ACC112 (cell line): ENCODE measurements around the gene TUBB.
A peak's percentile ranks its signal among the peaks of the same experiment; 100 is the strongest.

ENCODE experiments used
- H2AFZ ChIP-seq: fragments of 200-600 bp; sonication (generic); one replicate; pipeline ENCODE4 v1.6.0; 2017; ENCODE audit warnings: antibody characterized with exemption, low read length; ENCODE audit not compliant: unreplicated experiment
- H3K27ac ChIP-seq: fragments of 200-600 bp; sonication (generic); 2 replicates; pipeline ENCODE4 v1.5.1; 2014; ENCODE audit warnings: low read depth, mild to moderate bottlenecking, antibody characterized with exemption, low read length, moderate library complexity
- H3K27me3 ChIP-seq: fragments of 200-600 bp; sonication (generic); 2 replicates; pipeline ENCODE4 v1.6.1; 2014; ENCODE audit warnings: mild to moderate bottlenecking, antibody characterized with exemption, low read length, moderate library complexity, mixed read lengths; ENCODE audit not compliant: insufficient read depth
- H3K36me3 ChIP-seq: fragments of 200-600 bp; sonication (generic); 2 replicates; pipeline ENCODE4 v1.6.1; 2016; ENCODE audit warnings: mild to moderate bottlenecking, antibody characterized with exemption, low read length, moderate library complexity, mixed read lengths; ENCODE audit not compliant: insufficient read depth
- H3K4me1 ChIP-seq: fragments of 200-600 bp; sonication (generic); one replicate; pipeline ENCODE4 v1.6.1; 2016; ENCODE audit warnings: low read length, mixed read lengths; ENCODE audit not compliant: insufficient read depth, unreplicated experiment, control insufficient read depth
- H3K4me3 ChIP-seq: fragments of 200-600 bp; sonication (generic); 2 replicates; pipeline ENCODE4 v1.5.1; 2014; ENCODE audit warnings: mild to moderate bottlenecking, low read depth, low read length
- H3K79me2 ChIP-seq: fragments of 200-600 bp; sonication (generic); one replicate; pipeline ENCODE4 v1.6.0; 2016; ENCODE audit warnings: low read length; ENCODE audit not compliant: control insufficient read depth, unreplicated experiment, insufficient read depth

The TUBB gene

GRCh38 chr6:30683183-30683979 is 36.8 kb upstream of the TUBB start:
- Histone ChIP-seq H2AFZ (no peak overlapping the region), H3K27me3 (no peaks in the 10 kb centered on the region), H3K27ac (peak overlapping the region; percentile 96), H3K79me2 (peaks cover 90% of the 10 kb centered on the region), H3K36me3 (peaks cover 22% of the 10 kb centered on the region), H3K4me1 (peaks cover 13% of the 10 kb centered on the region), H3K4me3 (peak overlapping the region; percentile 96)

GRCh38 chr6:30683980-30684338 is 36.2 kb upstream of the TUBB start:
- H2AFZ ChIP-seq = no peak overlapping the region
- H3K36me3 ChIP-seq = peaks cover 19% of the 10 kb centered on the region; the same call in 1 of the 2 replicates
- peak overlapping the region; percentile 96 for H3K27ac ChIP-seq
- H3K27me3 ChIP-seq = no peaks in the 10 kb centered on the region
- H3K4me3 ChIP-seq = peak overlapping the region; percentile 96
- H3K79me2 ChIP-seq = peaks cover 91% of the 10 kb centered on the region
- peaks cover 19% of the 10 kb centered on the region for H3K4me1 ChIP-seq

GRCh38 chr6:30684386-30685156 is 35.6 kb upstream of the TUBB start:
- H3K4me3 ChIP-seq = peak overlapping the region; percentile 96
- H2AFZ ChIP-seq = no peak overlapping the region
- peak overlapping the region; percentile 96 for H3K27ac ChIP-seq
- H3K4me1 ChIP-seq = peaks cover 25% of the 10 kb centered on the region
- H3K27me3 ChIP-seq = no peaks in the 10 kb centered on the region
- H3K36me3 ChIP-seq = peaks cover 16% of the 10 kb centered on the region; the same call in 1 of the 2 replicates
- H3K79me2 ChIP-seq = peaks cover 91% of the 10 kb centered on the region

- H2AFZ ChIP-seq = no peak overlapping the region
- H3K4me3 ChIP-seq = peak overlapping the region; percentile 96
- peaks cover 16% of the 10 kb centered on the region; the same call in 1 of the 2 replicates for H3K36me3 ChIP-seq
- H3K27ac ChIP-seq = peak overlapping the region; percentile 90
- no peaks in the 10 kb centered on the region for H3K27me3 ChIP-seq
- H3K4me1 ChIP-seq = peaks cover 25% of the 10 kb centered on the region
- peaks cover 90% of the 10 kb centered on the region for H3K79me2 ChIP-seq
These were observed 34.8 kb upstream of the TUBB start for GRCh38 chr6:30685157-30686008.

- peak within 1 kb of the TSS; percentile 90 for H3K27ac ChIP-seq
These were observed 33.9 kb upstream of the TUBB start, which contains the start of gene PPP1R18 for GRCh38 chr6:30686009-30686907. Gene PPP1R18, minus strand, starts transcription at chr6:30686645. Its CDS starts 627 bp downstream, at chr6:30686018.

GRCh38 chr6:30686908-30687658 is 33.1 kb upstream of the TUBB start:
- H3K4me1 ChIP-seq = peaks cover 30% of the 10 kb centered on the region
- H3K36me3 ChIP-seq = peaks cover 16% of the 10 kb centered on the region; the same call in 1 of the 2 replicates
- peak overlapping the region; percentile 96 for H3K4me3 ChIP-seq
- no peaks in the 10 kb centered on the region for H3K27me3 ChIP-seq
- H3K27ac ChIP-seq = peak overlapping the region; percentile 90
- H3K79me2 ChIP-seq = peaks cover 73% of the 10 kb centered on the region
- H2AFZ ChIP-seq = peak overlapping the region; percentile 57

More at GRCh38 chr6:30686009-30686907, 33.9 kb upstream of the TUBB start, which contains the start of gene PPP1R18:
- H2AFZ ChIP-seq = peak within 1 kb of the TSS; percentile 57
- peaks cover 81% of the 10 kb centered on the region for H3K79me2 ChIP-seq
- peaks cover 26% of the 10 kb centered on the region for H3K4me1 ChIP-seq
- no peaks in the 10 kb centered on the region for H3K27me3 ChIP-seq
- H3K4me3 ChIP-seq = peak within 1 kb of the TSS; percentile 96
- H3K36me3 ChIP-seq = peaks cover 16% of the 10 kb centered on the region; the same call in 1 of the 2 replicates

GRCh38 chr6:30687659-30688431 is 32.3 kb upstream of the TUBB start:
- no peak overlapping the region for H2AFZ ChIP-seq

GRCh38 chr6:30688569-30688968 is 31.6 kb upstream of the TUBB start:
- H3K4me3 ChIP-seq = peak overlapping the region; percentile 96
- peaks cover 58% of the 10 kb centered on the region for H3K79me2 ChIP-seq
- peaks cover 30% of the 10 kb centered on the region for H3K4me1 ChIP-seq
- H3K27me3 ChIP-seq = no peaks in the 10 kb centered on the region
- H2AFZ ChIP-seq = no peak overlapping the region
- H3K27ac ChIP-seq = peak overlapping the region; percentile 90
- peaks cover 10% of the 10 kb centered on the region; the same call in 1 of the 2 replicates for H3K36me3 ChIP-seq

More at GRCh38 chr6:30687659-30688431, 32.3 kb upstream of the TUBB start:
- Histone ChIP-seq H3K36me3 (peaks cover 16% of the 10 kb centered on the region; the same call in 1 of the 2 replicates), H3K79me2 (peaks cover 65% of the 10 kb centered on the region), H3K4me1 (peaks cover 30% of the 10 kb centered on the region), H3K27me3 (no peaks in the 10 kb centered on the region), H3K4me3 (peak overlapping the region; percentile 96), H3K27ac (peak overlapping the region; percentile 90)
